NCI-H1694 (cell line): Measurements from ENCODE around the gene ZC3H13.

Source experiments
- DNase-seq: peaks from one replicate; lab custom pipeline; 2025; lab: John Stamatoyannopoulos, UW

ZC3H13 gene

DNA sequence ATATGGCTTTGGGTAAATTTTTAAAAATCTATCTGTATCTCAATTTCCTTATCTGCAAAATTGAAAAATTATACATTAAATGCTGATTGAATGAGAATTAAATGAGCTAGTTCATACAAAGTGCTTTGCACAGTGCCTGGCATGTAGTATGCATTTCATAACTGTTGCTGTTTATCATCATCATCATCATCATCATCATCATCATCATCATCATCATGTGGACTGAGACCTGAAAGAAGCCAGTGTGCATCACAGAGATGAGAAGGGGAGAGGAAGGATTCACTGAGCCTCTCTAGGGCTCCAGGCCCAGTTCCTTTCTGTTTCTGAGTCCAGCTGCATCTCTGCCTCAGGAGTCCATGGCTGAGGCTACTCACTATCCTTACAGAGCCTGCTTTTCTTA, 6.9 kb upstream of the ZC3H13 start:
- DNase-seq = no peak

- no peak for DNase-seq
Measured at GRCh38 chr13:46058268-46058667, 5.7 kb upstream of the ZC3H13 start.

GRCh38 chr13:46057256-46058015, 4.9 kb upstream of the ZC3H13 start:
- DNase-seq = no peak

GRCh38 chr13:46053162-46054012, 841 bp upstream of the ZC3H13 start:
- no peak for DNase-seq

DNA sequence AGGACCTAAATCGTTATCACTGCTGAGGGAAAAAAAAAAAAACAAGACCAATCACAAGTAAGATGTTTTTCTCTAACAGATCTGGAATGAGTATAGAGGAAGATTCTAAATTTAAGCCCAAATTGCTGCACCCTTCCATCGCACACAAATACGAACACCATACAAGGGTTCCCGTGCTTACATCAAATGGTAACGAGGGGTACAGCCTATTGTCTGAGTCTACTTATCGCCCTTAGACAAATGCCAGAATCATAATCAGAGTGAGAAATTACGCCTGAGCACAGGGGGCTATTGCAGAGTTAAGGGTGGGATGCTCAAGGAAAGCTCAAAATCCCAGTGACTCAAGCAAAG, 603 bp downstream of the ZC3H13 start:
- no peak for DNase-seq

GRCh38 chr13:46050771-46051170, 1.8 kb downstream of the ZC3H13 start:
- DNase-seq = no peak

GRCh38 chr13:46045424-46045823, 7.1 kb downstream of the ZC3H13 start:
- no peak for DNase-seq

GRCh38 chr13:46043647-46044046, 8.9 kb downstream of the ZC3H13 start:
- no peak for DNase-seq

DNA sequence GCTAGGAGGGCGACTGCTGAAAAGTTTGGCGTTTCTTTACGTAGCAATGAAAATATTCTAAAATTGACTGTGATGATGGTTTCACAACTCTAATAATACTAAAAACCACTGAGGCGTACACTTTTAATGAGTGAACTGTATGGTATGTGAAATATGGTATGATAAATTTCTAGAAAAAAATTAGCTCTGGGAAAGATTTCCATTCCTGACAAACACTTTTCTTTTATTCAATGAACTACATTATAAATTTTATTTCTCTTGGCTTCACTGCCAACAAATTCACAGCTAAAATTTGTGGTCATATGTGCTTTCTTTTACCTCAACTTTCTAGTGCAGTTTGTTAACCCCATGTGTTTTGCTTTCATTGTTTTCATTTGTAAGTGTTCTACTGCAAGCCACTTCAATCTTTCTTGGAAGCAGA, 11.1 kb downstream of the ZC3H13 start:
- DNase-seq = no peak

- no peak for DNase-seq
Measured at GRCh38 chr13:46040763-46041162, 11.8 kb downstream of the ZC3H13 start.

GRCh38 chr13:46039411-46040182, 12.9 kb downstream of the ZC3H13 start:
- no peak for DNase-seq

DNA sequence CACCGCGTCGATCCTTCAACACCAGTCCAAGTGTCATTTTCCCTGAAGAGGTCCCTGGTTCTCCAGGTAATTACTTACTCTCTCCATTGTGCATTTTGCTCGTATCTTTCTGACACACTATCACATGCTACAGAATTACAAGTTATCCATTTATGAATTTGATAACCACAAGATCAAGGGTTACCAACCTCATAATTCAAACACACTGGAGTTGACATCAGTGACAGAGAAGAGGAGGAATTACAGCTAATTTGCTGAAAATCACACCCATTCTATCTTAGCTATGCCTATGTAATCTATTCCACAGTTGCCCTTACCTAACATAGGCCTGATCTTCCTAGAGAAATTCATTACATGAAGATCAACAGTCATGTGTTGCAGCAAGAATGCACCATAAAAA, 14.2 kb downstream of the ZC3H13 start:
- DNase-seq = no peak

DNA sequence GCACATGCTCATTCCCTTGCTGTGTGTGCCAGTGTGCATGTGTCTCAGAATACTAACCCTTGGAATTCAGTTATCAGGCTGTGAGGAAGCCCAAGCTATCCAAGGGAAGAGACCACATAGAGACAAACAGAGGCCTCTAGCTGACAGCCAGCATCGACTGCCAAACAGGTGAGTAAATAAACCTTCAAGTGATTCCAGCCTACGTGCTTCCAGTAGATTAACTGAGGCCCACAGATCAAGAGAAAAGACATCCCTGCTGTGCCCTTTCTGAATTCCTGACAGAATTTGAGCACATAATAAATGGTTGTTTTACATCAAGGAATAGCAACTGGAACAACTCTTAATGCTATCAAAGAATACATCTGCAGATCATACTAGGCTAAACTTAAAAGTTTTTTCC, 17.5 kb downstream of the ZC3H13 start:
- DNase-seq = no peak

- DNase-seq = no peak
Measured at GRCh38 chr13:46032341-46032740, 20.2 kb downstream of the ZC3H13 start.

DNA sequence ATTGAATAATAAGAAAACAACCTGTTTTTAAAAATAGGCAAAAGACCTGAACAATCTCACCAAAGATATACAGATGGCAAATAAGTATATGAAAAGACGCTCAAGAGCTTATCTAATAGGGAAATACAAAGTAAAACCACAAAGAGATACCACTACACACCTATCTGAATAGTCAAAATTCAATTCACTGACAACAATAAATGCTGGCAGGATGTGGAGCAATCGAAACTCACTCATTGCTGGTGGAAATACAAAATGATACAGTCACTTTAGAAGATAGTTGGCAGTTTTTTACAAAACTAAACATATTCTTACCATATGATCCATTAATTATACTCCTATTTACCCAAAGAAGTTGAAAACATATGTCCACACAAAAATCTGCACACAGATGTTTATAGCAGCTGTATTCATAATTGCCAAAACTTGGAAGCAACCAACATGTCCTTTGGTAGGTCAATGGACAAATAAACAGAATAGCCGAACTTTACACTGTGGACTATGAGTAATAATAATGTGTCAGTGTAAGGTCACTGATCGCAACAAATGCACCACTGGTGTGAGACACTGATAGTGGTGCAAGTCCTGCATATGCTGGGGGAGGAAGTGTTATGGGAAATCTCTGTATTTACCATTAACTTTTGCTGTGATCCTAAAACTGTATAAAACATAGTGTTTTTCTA, 20.8 kb downstream of the ZC3H13 start:
- no peak for DNase-seq

DNA sequence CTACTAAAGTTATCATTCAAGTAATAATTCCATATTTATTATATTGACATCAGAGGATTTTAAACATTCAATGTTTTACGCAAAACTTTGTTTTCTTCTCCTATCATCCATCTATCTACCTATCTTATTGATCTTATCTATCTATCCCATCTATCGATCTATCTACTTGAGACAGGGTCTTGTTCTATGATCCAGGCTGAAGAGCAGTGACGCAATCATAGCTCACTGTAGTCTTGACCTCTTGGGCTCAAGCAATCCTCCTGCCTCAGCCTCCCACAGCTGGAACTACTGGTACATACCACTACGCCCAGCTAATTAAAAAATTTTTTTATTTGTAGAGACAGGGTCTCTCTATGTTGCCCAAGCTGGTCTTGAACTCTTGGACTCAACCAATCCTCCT, 27.4 kb downstream of the ZC3H13 start:
- no peak for DNase-seq

DNA sequence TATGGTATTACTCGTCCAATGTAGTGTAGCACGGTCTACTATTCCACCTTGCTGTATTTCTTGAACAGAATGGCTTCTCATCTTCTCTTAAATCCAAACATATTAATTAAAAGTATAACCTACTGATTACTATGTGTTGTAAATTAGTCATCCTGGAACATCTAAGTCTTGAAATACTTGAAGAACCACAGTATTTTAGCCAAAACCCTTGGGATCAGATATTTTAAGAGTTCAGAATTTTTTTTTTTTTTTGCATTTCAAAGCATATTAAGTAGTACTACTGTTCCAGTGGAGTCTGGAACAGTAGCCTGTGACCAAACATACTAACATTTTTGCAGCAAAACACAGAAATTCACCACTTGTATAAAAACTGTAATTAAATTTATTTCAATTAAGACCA, 30.1 kb downstream of the ZC3H13 start:
- DNase-seq = no peak

DNA sequence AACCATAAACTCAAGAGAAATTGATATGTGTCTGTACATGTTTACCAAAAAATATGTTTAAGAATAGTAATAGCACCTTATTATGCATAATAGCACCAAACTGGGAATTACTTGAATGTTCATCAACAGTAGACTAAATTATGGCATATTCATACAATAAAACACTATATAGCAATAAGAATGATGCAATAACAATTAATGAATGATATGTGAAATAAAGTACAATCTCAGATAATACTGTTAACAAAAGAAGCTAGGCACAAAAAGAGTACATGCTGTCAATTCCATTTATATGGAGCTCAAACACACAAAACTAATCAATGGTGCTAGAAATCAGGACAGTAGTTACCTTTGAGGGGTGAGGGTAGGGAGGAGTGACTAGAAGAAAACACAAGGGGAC, 36.3 kb downstream of the ZC3H13 start:
- no peak for DNase-seq

DNA sequence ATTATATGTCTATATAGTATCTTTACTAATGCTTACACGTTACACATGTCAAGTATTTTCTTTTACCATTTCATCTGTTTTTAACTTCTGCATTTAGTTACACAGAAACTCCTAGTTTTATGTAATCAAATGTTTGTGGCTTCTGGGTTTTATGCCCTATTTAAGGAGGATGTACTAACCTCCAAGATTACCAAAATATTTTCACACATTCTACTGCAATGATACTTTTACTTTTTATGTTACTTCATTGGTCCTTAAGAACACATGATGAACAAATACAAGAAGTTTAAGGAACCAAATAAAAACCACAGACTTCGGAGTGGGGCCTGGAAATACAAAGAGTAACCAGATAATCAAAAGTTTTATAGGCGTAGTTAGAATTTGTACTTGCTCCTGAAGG, 37.2 kb downstream of the ZC3H13 start:
- DNase-seq = no peak

GRCh38 chr13:46012404-46012803, 40.1 kb downstream of the ZC3H13 start:
- DNase-seq = no peak

- no peak for DNase-seq
Measured at GRCh38 chr13:46010148-46010547, 42.4 kb downstream of the ZC3H13 start.

DNA sequence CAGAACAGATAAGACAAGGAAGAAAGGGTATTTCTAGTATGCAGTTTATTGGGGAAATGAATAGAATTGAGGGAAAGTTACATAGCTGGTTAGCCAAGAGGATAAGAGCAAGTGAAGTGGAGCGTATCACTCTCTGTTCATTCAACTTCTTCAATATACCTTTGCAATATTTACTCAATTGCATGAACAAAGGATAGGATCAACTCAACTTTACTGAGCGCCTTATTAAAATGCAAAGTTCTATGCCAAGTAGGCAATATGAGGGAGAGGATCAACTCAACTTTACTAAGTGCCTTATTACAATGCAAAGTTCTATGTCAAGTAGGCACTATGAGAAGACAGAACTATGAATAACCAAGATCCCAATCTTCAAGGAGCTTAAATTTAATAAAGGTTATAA, 43.9 kb downstream of the ZC3H13 start:
- no peak for DNase-seq
